ENCODE data around the gene NTMT1.
A peak's percentile ranks its signal among the peaks of the same experiment; 100 is the strongest.

Gene NTMT1

GRCh38 chr9:129626625-129627284, 792 bp downstream of the NTMT1 start:
- H3K4me3 ChIP-seq (ENCODE audit: control insufficient read depth, low read depth, low read length): peak overlapping the region; percentile 87
- DNase-seq (ENCODE audit: low read depth): peak; percentile 72
- TF ChIP-seq, protein P1, sequence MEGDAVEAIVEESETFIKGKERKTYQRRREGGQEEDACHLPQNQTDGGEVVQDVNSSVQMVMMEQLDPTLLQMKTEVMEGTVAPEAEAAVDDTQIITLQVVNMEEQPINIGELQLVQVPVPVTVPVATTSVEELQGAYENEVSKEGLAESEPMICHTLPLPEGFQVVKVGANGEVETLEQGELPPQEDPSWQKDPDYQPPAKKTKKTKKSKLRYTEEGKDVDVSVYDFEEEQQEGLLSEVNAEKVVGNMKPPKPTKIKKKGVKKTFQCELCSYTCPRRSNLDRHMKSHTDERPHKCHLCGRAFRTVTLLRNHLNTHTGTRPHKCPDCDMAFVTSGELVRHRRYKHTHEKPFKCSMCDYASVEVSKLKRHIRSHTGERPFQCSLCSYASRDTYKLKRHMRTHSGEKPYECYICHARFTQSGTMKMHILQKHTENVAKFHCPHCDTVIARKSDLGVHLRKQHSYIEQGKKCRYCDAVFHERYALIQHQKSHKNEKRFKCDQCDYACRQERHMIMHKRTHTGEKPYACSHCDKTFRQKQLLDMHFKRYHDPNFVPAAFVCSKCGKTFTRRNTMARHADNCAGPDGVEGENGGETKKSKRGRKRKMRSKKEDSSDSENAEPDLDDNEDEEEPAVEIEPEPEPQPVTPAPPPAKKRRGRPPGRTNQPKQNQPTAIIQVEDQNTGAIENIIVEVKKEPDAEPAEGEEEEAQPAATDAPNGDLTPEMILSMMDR (conservative IDR thresholded peaks at IDR 0.05; ENCODE audit: control insufficient read depth, insufficient read depth, low read depth, low read length): no peak

DNA sequence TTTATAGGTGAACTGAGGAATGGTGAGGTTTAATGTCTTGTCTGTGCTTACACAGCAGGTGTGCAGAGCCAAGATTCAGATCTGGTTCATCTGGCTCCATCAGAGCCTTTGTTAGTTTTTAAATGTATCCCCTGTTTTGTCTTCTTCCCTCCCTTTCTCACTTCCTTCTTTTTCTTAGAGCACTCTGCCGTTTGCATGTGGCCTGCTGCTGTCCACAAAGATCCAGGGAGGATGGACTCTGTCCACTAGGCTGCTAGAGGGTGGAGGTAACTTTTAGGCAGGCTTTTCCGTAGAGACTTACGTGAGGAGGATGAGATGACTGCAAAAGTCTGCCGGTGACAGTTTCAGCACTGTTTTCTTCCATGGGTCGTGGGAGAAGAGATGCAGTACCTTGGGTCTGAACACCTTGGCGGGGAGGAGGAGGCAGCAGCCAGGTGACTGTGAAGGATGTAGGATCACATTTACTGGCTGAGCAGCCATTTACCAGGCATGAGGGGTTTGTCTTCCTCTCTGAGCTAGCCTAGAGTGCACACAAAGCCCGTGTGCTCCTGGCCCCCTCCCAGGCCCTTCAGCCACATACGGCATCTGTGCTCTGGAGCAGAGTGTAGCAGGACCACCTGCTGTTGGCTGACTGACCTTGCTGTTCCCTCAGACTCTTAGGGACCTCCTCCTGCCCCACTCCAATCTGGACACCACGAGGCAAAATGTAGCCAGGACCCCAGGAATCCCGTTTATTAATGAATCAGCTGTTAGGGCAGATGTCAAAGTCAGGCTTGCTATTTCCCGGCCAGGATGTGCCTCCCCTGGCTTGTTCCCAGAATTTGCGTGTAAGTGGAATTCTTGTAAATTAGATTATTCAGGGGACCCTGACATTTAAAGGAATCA, 1.8 kb downstream of the NTMT1 start:
- H3K4me3 ChIP-seq (ENCODE audit: control insufficient read depth, low read depth, low read length): peak overlapping the region; percentile 87
- TF ChIP-seq, protein P1 (conservative IDR thresholded peaks at IDR 0.05; ENCODE audit: control insufficient read depth, insufficient read depth, low read depth, low read length): no peak
- DNase-seq (ENCODE audit: low read depth): no peak

DNA sequence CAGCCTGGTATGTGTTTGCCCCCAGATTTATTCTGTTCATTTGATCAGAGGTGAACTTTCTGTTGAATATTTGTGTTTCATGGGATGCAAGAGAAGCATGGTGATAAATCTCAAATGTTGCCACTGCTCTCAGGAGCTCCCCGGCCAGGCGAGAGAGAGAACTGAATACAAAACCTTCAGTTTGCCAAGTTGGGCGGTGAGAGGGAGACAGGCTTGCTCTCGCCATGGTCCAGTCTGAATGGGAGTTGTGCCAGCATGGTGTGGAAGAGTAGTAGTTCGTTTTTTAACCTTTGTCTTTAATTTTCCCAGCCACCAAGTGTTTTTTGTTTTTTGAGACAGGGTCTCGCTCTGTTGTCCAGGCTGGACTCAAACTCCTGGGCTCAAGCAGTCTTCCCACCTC, 2.7 kb downstream of the NTMT1 start:
- H3K4me3 ChIP-seq (ENCODE audit: control insufficient read depth, low read depth, low read length): no peak overlapping the region
- TF ChIP-seq, protein P1 (conservative IDR thresholded peaks at IDR 0.05; ENCODE audit: control insufficient read depth, insufficient read depth, low read depth, low read length): no peak
- DNase-seq (ENCODE audit: low read depth): no peak

- no peak overlapping the region for H3K4me3 ChIP-seq (ENCODE audit: control insufficient read depth, low read depth, low read length)
- TF ChIP-seq, protein P1 (conservative IDR thresholded peaks at IDR 0.05; ENCODE audit: control insufficient read depth, insufficient read depth, low read depth, low read length): no peak
- no peak for DNase-seq (ENCODE audit: low read depth)
These were observed 3.4 kb downstream of the NTMT1 start for GRCh38 chr9:129629251-129629820.

DNA sequence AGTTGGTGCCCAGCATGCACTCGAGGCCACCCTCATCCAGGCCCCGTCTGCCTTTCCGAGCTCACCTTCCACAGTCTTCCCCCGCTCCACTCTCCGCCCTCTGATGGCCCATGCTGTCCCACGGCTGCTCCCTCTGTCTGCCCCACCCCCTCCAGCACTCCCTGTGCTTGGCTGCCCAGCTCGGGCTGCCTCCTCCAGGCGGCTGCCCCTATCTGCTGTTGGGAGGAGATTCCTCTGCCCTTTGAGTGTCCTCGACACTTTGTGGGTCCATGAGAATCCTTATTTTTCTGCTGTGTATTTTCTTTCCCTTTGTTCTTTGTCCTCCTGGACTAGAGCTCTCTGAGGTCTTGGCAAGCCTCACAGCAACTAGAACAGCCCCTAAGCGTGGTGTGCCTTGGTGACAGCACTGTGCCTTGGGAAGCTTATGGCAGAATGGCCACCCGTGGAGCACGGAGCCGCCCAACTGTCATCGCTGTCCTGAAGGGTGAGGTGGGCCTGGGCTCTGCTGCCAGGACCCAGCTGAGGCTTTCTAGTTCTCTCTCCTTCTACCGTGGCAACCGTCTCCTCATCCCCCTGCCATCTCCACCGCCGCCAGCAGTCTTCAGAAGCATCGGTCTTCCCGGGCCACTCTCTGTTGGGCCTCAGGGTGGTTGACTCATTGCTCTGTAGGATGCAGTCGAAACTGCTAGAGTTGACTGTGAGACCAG, 5.2 kb downstream of the NTMT1 start:
- TF ChIP-seq, protein P1 (conservative IDR thresholded peaks at IDR 0.05; ENCODE audit: control insufficient read depth, insufficient read depth, low read depth, low read length): no peak
- H3K4me3 ChIP-seq (ENCODE audit: control insufficient read depth, low read depth, low read length): no peak overlapping the region
- DNase-seq (ENCODE audit: low read depth): peak; percentile 65

DNA sequence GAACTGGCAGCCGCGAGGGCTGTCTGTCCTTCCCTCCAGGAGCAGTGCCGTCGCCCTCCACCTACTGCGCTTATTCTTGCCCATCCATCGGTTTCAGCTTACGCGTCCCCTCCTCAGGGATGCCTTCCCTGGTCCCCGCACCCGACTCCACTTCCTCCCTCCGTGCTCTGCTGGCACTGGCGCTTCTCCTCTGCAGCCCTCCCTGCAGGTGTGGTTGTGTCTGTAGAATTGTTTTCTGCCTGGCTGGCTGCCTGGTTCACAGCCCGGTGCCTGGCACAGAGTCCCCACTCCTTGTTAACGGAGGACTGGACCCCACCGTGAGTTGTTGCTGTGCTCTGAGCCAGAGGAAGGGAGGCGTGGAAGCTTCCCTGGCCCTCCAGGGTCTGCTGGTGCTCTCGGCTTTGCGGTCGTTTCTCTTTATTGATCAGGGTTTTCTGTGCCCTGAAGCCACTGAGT, 5.7 kb downstream of the NTMT1 start:
- H3K4me3 ChIP-seq (ENCODE audit: control insufficient read depth, low read depth, low read length): no peak overlapping the region
- TF ChIP-seq, protein P1 (conservative IDR thresholded peaks at IDR 0.05; ENCODE audit: control insufficient read depth, insufficient read depth, low read depth, low read length): no peak
- no peak for DNase-seq (ENCODE audit: low read depth)
